Transverse colon (tissue), 4 donors: ENCODE data around the gene SH2B2. TPM values are rescaled to one million over a fixed set of nuclear protein-coding genes. Genes with fewer than 3 reads are reported as not detected.

ENCODE experiments used
- DNase-seq: peaks from one replicate; pipeline ENCODE4 v3.0.0-alpha.2; 2019
- H3K27ac ChIP-seq, 4 donors: fragments of 200-600 bp; sonication (generic); 2 replicates each; pipeline ENCODE4 v1.5.1; 2016 to 2018; ENCODE audit warnings: inconsistent platforms in 4 of 4
- H3K27me3 ChIP-seq: fragments of 200-600 bp; sonication (generic); 2 replicates; pipeline ENCODE4 v1.5.1; 2017; ENCODE audit warnings: inconsistent platforms
- H3K36me3 ChIP-seq, 4 donors: fragments of 200-600 bp; sonication (generic); 2 replicates each; pipeline ENCODE4 v1.5.1; 2017 to 2019; ENCODE audit warnings: inconsistent platforms in 4 of 4
- H3K4me1 ChIP-seq, 4 donors: fragments of 200-600 bp; sonication (generic); 2 replicates each; pipeline ENCODE4 v1.5.1; 2017 to 2020; ENCODE audit warnings: inconsistent platforms in 4 of 4
- H3K4me3 ChIP-seq, 4 donors: fragments of 200-600 bp; sonication (generic); 1 replicate in 1 of 4; 2 replicates in 3 of 4; pipeline versions ENCODE4 v1.5.1 to v1.6.1; 2017 to 2019; ENCODE audit warnings: inconsistent platforms in 4 of 4
- H3K9me3 ChIP-seq, 2 donors: fragments of 200-600 bp; sonication (generic); 2 replicates each; pipeline ENCODE4 v1.5.1; 2017 to 2019; ENCODE audit warnings: inconsistent platforms in 2 of 2
- EP300 ChIP-seq: sonication (generic); formaldehyde crosslinking; IDR thresholded peaks from one replicate; pipeline ENCODE4 v1.6.1; 2017; ENCODE audit warnings: antibody characterized with exemption, low read depth
- POLR2A ChIP-seq: fragments of 450-650 bp; IDR thresholded peaks from one replicate; pipeline ENCODE4 v1.6.1; 2016; ENCODE audit warnings: antibody characterized with exemption, mild to moderate bottlenecking, moderate library complexity
- POLR2AphosphoS5 ChIP-seq, 3 donors: sonication (generic); formaldehyde crosslinking; IDR thresholded peaks; one replicate each; pipeline ENCODE4 v1.6.1; 2016; ENCODE audit warnings: antibody characterized with exemption in 3 of 3
- WGBS, 2 donors: methylation state at CpG; one replicate each; pipeline ENCODE4 v1.1.5; 2018; ENCODE audit warnings: low coverage in 1 of 2; 5-methylcytosine and 5-hydroxymethylcytosine counted together
- in situ Hi-C, 4 donors: fragments of 200-750 bp; cut with MboI; loops; one replicate each; pipeline versions ENCODE4 v1.15.0 to v1.15.1; 2017; ENCODE audit warnings: low sequenced_read_pairs in 3 of 4, low pct_ligation_motif_present in 1 of 4, low pct_unique_long_range_greater_than_20kb in 1 of 4
- intact Hi-C: fragments of 100-400 bp; cut with DNase I; formaldehyde crosslinking; loops from one replicate; pipeline ENCODE4 v1.15.1; 2023; ENCODE audit warnings: low total_unique reads
- total RNA-seq, 4 donors: library from RNA; depleted of rRNA; stranded (reverse); fragments of >200 nt; gene quantifications; one replicate each; pipeline ENCODE4 v1.1.0, GENCODE V29; 2016
- TF ChIP-seq, protein P1 (sequence below), 5 experiments: fragments of 200-600 bp in 3 of 5; fragments of 450-650 bp in 2 of 5; sonication (generic) in 3 of 5; IDR thresholded peaks; 1 replicate in 2 of 5; 2 replicates in 3 of 5; pipeline ENCODE4 v1.5.1; 2016 to 2017; ENCODE audit warnings: antibody characterized with exemption in 5 of 5, inconsistent platforms in 3 of 5, mild to moderate bottlenecking in 2 of 5, moderate library complexity in 1 of 5

Gene SH2B2
- total RNA-seq, 4 donors from 2014 or later = 2.0 to 7.6 (median 2.2) TPM; not detected in 1

DNA sequence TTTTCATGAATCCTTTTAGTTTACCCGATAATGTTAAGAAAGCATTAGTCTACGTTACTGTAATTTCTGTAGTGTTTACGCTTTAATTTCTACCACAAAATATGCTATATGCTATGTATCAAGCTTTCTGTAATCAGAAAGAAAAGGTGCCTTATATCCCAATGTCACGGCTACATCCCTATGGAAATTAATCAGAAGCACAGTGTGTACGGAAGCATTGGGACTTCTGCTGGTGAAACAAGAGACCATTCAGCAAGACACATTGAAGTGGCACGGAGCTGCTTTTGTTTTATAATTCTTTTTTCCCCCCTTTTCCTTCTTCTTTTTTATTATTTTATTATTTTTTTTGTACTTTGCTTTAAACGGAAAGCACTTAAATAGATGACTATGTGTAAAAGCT lies 31.2 kb upstream of the SH2B2 start:
- TF ChIP-seq POLR2A = no peak
- no peak for TF ChIP-seq POLR2AphosphoS5 (IDR thresholded peaks at IDR 0.05)
- TF ChIP-seq EP300 = no peak
- TF ChIP-seq, protein P1, sequence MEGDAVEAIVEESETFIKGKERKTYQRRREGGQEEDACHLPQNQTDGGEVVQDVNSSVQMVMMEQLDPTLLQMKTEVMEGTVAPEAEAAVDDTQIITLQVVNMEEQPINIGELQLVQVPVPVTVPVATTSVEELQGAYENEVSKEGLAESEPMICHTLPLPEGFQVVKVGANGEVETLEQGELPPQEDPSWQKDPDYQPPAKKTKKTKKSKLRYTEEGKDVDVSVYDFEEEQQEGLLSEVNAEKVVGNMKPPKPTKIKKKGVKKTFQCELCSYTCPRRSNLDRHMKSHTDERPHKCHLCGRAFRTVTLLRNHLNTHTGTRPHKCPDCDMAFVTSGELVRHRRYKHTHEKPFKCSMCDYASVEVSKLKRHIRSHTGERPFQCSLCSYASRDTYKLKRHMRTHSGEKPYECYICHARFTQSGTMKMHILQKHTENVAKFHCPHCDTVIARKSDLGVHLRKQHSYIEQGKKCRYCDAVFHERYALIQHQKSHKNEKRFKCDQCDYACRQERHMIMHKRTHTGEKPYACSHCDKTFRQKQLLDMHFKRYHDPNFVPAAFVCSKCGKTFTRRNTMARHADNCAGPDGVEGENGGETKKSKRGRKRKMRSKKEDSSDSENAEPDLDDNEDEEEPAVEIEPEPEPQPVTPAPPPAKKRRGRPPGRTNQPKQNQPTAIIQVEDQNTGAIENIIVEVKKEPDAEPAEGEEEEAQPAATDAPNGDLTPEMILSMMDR (IDR thresholded peaks at IDR 0.05) = no peak
- DNase-seq = no peak
- Histone ChIP-seq H3K27me3 (no peaks in the 10 kb centered on the region), H3K9me3 (no peaks in the 10 kb centered on the region), H3K36me3 (no peaks in the 10 kb centered on the region), H3K27ac (no peak overlapping the region), H3K4me3 (no peak overlapping the region), H3K4me1 (no peaks in the 10 kb centered on the region)
- 86 to 94% methylated on average over 7 of the region's 7 CpGs for WGBS, 2 donors
- in situ Hi-C loops = no loop called here
- intact Hi-C loops = no loop called here

DNA sequence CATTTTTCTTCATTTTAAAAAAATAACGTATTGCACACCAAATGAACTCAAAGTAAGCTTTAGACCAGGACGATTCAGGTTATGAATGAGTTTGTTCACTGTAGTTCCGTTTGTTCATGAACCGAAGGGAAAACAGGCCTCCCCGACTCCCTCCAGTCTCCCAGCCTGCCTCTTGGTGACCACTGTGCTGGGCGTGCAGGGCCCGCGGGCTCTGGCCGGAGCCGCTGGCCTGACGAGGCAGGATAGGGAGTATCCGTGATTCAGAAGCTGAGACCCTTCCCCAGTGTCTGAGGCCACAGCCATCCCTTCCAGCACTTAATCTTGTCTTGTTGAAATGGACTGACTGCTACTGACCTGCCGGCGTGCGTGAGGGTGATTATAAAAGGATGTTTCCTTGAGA lies 30.8 kb upstream of the SH2B2 start:
- H3K27ac ChIP-seq = no peak overlapping the region
- no peaks in the 10 kb centered on the region for H3K9me3 ChIP-seq
- no peak for DNase-seq
- TF ChIP-seq POLR2A (no peak), EP300 (no peak), POLR2AphosphoS5 (IDR thresholded peaks at IDR 0.05) (no peak)
- TF ChIP-seq, protein P1 (IDR thresholded peaks at IDR 0.05) = no peak
- no peak overlapping the region for H3K4me3 ChIP-seq
- H3K36me3 ChIP-seq = no peaks in the 10 kb centered on the region
- WGBS, 2 donors = 94 to 95% methylated on average over 9 to 15 of the region's 15 CpGs
- intact Hi-C loops (no loop called here), in situ Hi-C loops (no loop called here)
- H3K4me1 ChIP-seq = no peaks in the 10 kb centered on the region
- H3K27me3 ChIP-seq = no peaks in the 10 kb centered on the region

DNA sequence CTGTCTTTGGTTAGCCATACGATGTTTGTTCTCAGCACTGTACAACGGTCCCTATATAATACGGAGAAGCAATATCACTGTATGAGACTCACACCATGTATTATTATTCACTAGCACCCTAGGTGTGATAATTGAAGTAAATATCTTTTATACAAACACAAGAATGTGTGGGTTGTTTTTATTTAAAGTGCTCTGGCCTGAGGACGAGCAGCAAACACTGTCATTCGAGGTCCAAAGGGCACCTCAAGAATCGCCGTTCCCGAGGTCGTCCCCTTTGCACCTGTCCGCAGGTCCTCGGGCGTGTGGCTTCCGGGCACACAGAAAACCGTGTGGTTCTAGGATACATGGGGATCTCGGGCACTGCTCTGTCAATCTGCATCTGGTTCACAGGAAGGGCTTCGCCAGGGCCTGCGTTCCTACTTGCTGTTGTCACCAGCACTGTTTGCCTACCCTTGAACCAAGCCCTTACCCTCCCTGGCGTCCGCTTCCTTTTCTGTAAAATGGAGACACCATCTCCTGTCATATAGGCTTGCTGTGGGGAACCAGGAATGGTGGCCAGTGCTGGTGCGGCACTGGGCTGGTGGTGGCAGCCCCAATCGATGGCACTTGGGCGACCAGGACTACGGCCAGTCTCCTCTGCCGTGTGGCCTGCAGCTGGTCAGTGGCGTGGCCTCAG lies 28.5 kb upstream of the SH2B2 start:
- intact Hi-C loops (no loop called here), in situ Hi-C loops (no loop called here)
- 79 to 86% methylated on average over 12 to 25 of the region's 25 CpGs for WGBS, 2 donors
- no peak for DNase-seq
- Histone ChIP-seq H3K27me3 (no peaks in the 10 kb centered on the region), H3K4me3 (no peak overlapping the region), H3K36me3 (no peaks in the 10 kb centered on the region), H3K27ac (no peak overlapping the region), H3K4me1 (no peaks in the 10 kb centered on the region), H3K9me3 (no peaks in the 10 kb centered on the region)
- TF ChIP-seq POLR2A (no peak), POLR2AphosphoS5 (IDR thresholded peaks at IDR 0.05) (no peak), EP300 (no peak)
- TF ChIP-seq, protein P1 (IDR thresholded peaks at IDR 0.05) = no peak

DNA sequence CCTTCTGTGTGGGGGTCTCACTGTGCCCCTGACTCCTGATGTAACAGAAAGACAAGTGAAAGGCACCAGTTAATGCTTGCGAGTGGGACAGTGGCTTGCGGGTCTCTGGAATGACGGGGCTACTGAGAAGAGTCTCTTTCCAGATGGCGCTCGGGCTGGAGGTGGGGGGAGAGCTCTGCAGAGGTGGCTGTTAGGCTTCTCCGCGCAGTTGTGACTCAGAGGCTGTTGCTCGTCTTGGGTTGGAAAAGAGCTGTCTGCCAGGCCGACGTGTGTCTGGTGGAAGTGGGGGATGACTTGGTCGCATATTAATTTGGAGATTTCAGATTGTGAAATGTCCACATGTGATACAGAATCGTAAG lies 27.9 kb upstream of the SH2B2 start:
- no peak for DNase-seq
- intact Hi-C loops = no loop called here
- Histone ChIP-seq H3K4me1 (no peaks in the 10 kb centered on the region), H3K9me3 (no peaks in the 10 kb centered on the region), H3K4me3 (no peak overlapping the region), H3K36me3 (no peaks in the 10 kb centered on the region), H3K27ac (no peak overlapping the region), H3K27me3 (no peaks in the 10 kb centered on the region)
- in situ Hi-C loops = no loop called here
- TF ChIP-seq, protein P1 (IDR thresholded peaks at IDR 0.05) = no peak
- TF ChIP-seq POLR2A (no peak), EP300 (no peak), POLR2AphosphoS5 (IDR thresholded peaks at IDR 0.05) (no peak)
- WGBS, 2 donors = 85% methylated on average over 12 of the region's 12 CpGs; no CpG with 5 or more reads in 1 of the 2 donors
